ENCODE results near the gene NT5DC1.

The NT5DC1 gene

DNA sequence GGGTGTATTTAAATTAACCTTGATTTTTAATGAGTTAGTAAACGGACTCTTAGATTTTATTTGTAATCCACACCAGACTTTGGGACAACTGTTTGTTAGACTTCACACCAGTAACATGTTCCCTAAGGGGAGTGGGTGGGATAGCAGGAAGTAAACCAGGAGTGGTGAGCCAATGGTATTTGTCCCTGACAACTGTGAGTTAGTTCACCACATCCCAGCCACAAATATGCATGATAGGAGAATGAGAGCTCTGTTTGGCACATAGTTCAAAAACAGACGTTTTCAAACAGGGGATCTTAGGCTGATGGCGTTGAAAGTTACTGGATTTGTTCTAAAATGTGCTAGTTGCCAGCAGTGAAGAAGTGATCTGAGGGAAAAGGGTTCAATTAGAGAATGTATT is 44.0 kb downstream of the NT5DC1 start:
- no peak for DNase-seq

- DNase-seq = no peak
Measured at GRCh38 chr6:116145803-116146675, 45.4 kb downstream of the NT5DC1 start.

- DNase-seq = no peak
Measured at GRCh38 chr6:116152620-116153019, 52.0 kb downstream of the NT5DC1 start.

GRCh38 chr6:116154887-116155286 is 54.2 kb downstream of the NT5DC1 start:
- DNase-seq = no peak

- no peak for DNase-seq
Measured at GRCh38 chr6:116156405-116157326, 56.0 kb downstream of the NT5DC1 start.

DNA sequence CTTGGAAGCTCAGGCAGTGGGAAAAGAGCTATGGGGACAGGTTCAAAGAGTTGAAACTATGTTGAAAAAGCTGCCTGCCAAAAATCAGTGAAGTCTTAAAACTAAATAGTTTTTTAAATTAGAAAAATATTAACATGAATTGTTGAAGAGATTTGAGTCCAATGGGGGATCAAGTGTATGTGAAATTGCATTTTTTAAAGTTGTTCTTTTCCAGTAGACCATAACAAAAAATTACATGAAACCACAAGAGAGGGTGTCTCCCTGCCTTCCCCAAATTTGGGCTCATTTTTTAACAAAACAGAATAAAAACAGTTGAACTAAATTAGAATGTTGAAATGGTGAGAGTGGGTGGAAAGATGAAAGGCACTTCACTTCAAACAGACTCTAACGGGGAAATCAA is 56.7 kb downstream of the NT5DC1 start:
- DNase-seq = no peak

DNA sequence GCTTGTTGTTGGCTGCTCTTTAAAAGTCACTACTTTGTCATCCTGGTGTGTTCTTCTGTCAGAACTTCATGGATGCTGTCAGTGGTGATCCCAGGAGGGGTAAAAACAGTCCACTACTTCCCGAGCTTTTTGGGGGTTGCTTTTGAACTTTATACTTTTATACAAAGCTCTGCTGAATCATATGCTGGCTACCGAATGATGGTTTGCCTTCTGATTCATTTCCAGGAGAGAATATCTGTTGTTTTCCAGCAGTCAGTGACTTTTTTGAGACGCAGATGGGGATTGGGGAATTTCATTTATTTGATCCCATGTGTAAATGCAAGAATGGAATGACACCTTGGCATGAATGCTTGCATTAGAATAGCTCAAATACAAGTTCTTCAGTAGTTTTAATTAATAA is 58.0 kb downstream of the NT5DC1 start:
- DNase-seq = no peak

GRCh38 chr6:116159782-116160524 is 59.3 kb downstream of the NT5DC1 start:
- DNase-seq = no peak

- no peak for DNase-seq
Measured at GRCh38 chr6:116165596-116165995, 64.9 kb downstream of the NT5DC1 start.

GRCh38 chr6:116166369-116166768 is 65.7 kb downstream of the NT5DC1 start:
- DNase-seq = no peak

GRCh38 chr6:116168148-116168547 is 67.5 kb downstream of the NT5DC1 start:
- no peak for DNase-seq

DNA sequence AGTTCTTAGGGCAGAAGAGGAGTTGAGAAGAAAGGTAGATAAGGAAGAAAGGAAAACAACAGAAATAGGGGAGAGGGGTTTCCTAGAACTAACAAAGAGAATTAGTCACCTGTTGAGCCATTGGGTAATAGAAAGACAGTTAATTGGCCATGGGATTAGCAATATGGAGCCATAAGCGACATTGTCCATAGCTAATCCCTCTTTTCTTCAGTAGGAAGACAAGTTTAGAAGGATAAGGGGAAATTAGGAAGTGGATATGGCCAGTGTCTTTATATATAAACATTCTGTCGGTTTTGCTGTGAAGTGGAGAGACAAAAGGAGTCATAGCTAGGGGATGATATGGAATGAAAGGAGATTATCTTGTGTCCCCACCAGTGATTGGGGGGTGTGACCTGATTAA is 69.2 kb downstream of the NT5DC1 start:
- no peak for DNase-seq

GRCh38 chr6:116170358-116171057 is 69.9 kb downstream of the NT5DC1 start:
- no peak for DNase-seq

DNA sequence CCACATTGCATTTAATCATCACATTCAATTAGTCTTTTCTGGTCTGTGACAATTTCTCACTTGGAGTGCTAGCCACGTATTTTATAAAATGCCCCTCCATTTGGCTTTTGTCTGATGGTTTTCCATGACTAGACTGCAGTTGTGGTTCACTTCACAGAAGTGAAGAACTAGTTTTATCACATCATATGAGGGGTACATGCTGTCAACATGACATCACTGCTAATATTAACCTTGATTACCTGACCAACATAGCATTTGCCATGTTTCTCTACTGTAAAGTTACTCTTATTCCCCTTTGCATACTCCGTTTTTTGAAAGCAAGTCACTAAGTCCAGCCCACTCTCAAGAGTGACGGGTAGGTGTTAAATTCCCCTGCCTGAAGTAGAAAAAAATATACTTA is 73.3 kb downstream of the NT5DC1 start:
- DNase-seq = no peak

DNA sequence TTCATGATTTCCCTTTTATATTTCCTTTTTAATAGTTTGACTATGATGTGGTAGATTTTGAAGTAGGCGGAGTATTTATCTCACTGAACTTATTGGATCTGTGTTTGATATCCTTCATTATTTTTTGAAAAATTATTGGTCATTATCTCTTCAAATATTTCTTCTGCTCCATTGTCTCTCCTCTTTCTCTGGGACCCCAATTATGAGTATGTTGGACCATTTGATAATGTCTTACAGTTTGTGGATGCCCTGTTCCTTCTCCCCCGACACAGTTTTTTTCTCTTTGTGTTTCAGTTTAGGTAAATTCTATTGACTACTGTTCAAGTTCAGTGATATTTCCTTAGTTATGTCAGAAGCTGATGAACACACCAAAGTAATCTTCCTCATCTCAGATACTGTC is 74.7 kb downstream of the NT5DC1 start:
- no peak for DNase-seq

DNA sequence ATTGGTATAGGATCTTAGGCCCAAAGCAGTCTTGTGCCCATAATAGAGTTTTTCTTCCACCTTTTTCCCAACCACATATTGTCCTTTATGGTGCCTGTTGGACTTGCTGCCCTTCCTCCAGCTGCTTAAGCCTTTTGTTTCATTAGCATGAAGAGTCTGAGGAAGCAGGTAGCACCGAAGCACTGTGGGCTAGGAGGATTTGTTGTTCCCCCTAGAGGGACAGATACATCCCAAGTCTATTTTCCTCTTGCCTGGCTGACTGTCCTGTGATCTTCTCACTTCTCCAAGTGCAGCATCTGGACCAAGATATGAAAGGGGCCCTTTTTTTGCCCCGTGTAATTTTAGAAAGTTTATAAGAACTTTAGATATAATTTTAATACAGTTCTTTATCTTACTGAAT is 75.9 kb downstream of the NT5DC1 start:
- no peak for DNase-seq

DNA sequence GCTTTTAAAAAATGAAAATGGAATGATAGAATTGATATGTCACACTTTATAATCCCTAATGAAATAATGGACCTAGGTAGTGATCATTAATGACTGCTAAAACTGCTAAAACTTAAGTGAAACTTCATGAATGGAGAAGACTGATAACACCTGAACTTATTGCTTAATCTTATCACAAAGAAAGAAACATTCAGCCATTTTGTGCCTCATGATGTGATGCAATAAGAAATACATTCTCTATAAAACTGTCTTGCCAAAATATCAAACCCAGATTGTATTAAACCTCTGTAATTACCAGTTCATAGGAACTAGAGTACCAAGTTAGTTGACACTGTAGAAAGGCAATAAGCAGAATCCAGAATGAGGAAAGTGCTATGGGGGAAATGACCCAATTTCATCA is 79.7 kb downstream of the NT5DC1 start:
- no peak for DNase-seq

DNA sequence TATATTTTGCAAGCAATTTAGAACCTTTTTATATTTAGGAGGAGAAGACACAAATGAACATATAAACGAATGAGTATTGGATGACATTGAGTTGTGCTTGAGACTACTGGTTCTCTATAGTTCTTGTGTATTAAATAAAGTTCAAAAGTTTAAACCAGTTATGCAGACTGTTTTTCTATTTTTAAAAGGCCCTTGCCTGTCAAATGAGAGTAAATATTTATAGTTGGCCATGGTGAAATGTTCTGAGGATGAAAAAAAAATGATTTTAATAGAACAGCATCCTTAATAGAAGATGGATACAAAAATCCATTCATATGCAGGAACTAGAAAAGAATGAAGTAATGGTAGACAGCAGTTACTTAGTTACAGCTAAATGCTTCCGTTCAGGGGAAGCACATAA is 88.8 kb downstream of the NT5DC1 start:
- no peak for DNase-seq

- DNase-seq = no peak
Measured at GRCh38 chr6:116190550-116190949, 89.9 kb downstream of the NT5DC1 start.

- DNase-seq = no peak
Measured at GRCh38 chr6:116191881-116192280, 91.2 kb downstream of the NT5DC1 start.

DNA sequence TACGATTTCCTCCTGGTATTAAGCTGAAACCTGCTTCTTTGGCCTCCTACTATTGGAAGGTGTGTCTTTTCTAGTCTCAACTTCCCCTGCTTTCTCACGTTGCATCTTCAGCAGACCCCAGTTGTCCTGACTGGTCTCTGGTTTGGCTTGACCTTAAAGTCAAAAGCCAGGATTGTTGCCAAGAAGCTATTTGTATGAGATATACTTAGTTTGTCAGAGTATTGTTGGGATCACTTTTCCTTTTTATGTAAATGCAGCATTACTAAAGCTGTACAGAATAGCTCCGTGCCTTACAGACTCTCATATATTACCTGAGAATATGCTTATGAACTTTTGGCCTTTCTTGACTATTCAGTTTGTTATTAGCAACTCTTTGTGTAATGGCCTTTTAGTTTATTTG is 92.1 kb downstream of the NT5DC1 start:
- no peak for DNase-seq

DNA sequence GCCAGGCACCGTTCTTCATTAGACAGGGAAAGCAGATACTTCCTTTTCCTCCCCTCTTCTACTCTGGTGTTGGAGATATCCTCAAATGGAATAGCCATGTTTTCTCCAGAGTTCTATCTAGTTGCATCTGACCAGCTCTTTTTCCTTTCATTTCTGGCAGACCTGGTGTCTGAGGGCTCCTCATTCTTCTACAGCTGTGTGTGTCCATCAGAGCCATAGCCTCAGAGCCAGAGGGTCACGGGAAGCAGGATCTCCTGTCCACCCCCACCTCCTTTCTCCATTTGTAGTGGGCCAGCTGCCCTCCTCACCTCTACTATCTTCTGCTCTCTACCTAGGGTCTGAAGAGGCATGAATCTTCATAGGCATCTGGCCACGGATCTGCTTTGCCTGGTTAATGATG is 96.2 kb downstream of the NT5DC1 start:
- DNase-seq = no peak
